Heart left ventricle (tissue), 13 donors: ENCODE results near the gene TMEM52.

Experiments
- CTCF ChIP-seq, 12 donors: fragments of 200-600 bp; sonication (generic) in 4 of 12; IDR thresholded peaks; one replicate each; pipeline versions ENCODE4 v1.5.0 to v1.8.0; 2018 to 2022; ENCODE audit warnings: antibody characterized with exemption in 12 of 12, mild to moderate bottlenecking in 5 of 12
- POLR2A ChIP-seq, 2 donors: fragments of 450-650 bp; IDR thresholded peaks; one replicate each; pipeline ENCODE4 v1.6.1; 2017; ENCODE audit warnings: antibody characterized with exemption in 2 of 2, mild to moderate bottlenecking in 2 of 2, moderate library complexity in 2 of 2
- donor health status: ischemic (EF 13 %, LVEDD 7.1; RV severe dilation, severe dysfunction).
- donor health status: DM: no; HTN: yes; CAD: no.
- donor health status: DM: no; HTN: no; CAD: no.
- donor health status: ischemic (EF 25% LVEDD 6.9; RV normal size, moderate dysfunction).
- donor health status: ischemic (EF 25% LVEDD 5.7; RV mildly dilated, moderate dysfunction).
- donor health status: ischemic (EF 35%, LVEDD 5.7; RV mildly dilated, moderate dysfunction).
- donor health status: nonischemic (EF 11% LVEDD 7.7; RV severe dilation, severe dysfunction).
- donor health status: DM: yes; HTN: yes; CAD: no.
- donor health status: PGD.
- donor health status: ischemic (EF 29% LVEDD 5.4; RV normal size, mild dysfunction).
- donor health status: nonischemic (EF 23%, LVEDD 6.1; RV moderate dilation, normal function).

- TF ChIP-seq CTCF (IDR thresholded peaks at IDR 0.05): no peak
- no peak for TF ChIP-seq POLR2A (IDR thresholded peaks at IDR 0.05)
These were observed 18.6 kb upstream of the TMEM52 start for GRCh38 chr1:1937549-1938275.
